WERI-Rb-1 (cell line): ENCODE measurements around the gene LHPP.

Source experiments
- DNase-seq: peaks from one replicate; pipeline ENCODE4 v3.0.0-alpha.2; 2020
- H3K27ac ChIP-seq: fragments of 250-450 bp; sonication (Bioruptor Pico); 2 replicates; pipeline ENCODE4 v1.5.1; 2020; ENCODE audit warnings: mild to moderate bottlenecking, moderate library complexity
- H3K27me3 ChIP-seq: fragments of 250-450 bp; sonication (Bioruptor Pico); 2 replicates; pipeline ENCODE4 v1.5.1; 2021; ENCODE audit warnings: mild to moderate bottlenecking, low read depth, moderate library complexity; ENCODE audit not compliant: insufficient read depth, severe bottlenecking
- H3K36me3 ChIP-seq: fragments of 250-450 bp; sonication (Bioruptor Pico); 2 replicates; pipeline ENCODE4 v1.5.1; 2020; ENCODE audit warnings: mild to moderate bottlenecking, moderate library complexity
- H3K4me3 ChIP-seq: 2 replicates; pipeline ENCODE4 v1.5.1; 2011; ENCODE audit warnings: low read depth, mild to moderate bottlenecking, control low read depth, low read length
- H3K9me3 ChIP-seq: fragments of 250-450 bp; sonication (Bioruptor Pico); 2 replicates; pipeline ENCODE4 v1.5.1; 2021; ENCODE audit warnings: mild to moderate bottlenecking, moderate library complexity; ENCODE audit not compliant: severe bottlenecking
- CTCF ChIP-seq: IDR thresholded peaks from 2 replicates; pipeline ENCODE4 v1.5.1; 2011; ENCODE audit warnings: low read depth, mild to moderate bottlenecking, control low read depth, inconsistent platforms, low read length

LHPP gene

GRCh38 chr10:124476043-124476725, 14.6 kb downstream of the LHPP start:
- TF ChIP-seq CTCF = no peak
- Histone ChIP-seq H3K4me3 (no peak overlapping the region), H3K36me3 (no peaks in the 10 kb centered on the region), H3K27me3 (no peaks in the 10 kb centered on the region), H3K27ac (no peak overlapping the region), H3K9me3 (no peaks in the 10 kb centered on the region)
- no peak for DNase-seq

GRCh38 chr10:124477614-124478363, 16.2 kb downstream of the LHPP start:
- DNase-seq = no peak
- H3K4me3 ChIP-seq = no peak overlapping the region
- H3K27ac ChIP-seq = no peak overlapping the region
- no peaks in the 10 kb centered on the region for H3K9me3 ChIP-seq
- no peak for TF ChIP-seq CTCF
- H3K27me3 ChIP-seq = no peaks in the 10 kb centered on the region
- H3K36me3 ChIP-seq = no peaks in the 10 kb centered on the region

GRCh38 chr10:124478515-124478914, 16.9 kb downstream of the LHPP start:
- TF ChIP-seq CTCF = no peak
- H3K36me3 ChIP-seq = no peaks in the 10 kb centered on the region
- H3K27me3 ChIP-seq = no peaks in the 10 kb centered on the region
- H3K4me3 ChIP-seq = no peak overlapping the region
- H3K9me3 ChIP-seq = no peaks in the 10 kb centered on the region
- H3K27ac ChIP-seq = no peak overlapping the region
- DNase-seq = no peak

- H3K36me3 ChIP-seq = no peaks in the 10 kb centered on the region
- H3K4me3 ChIP-seq = no peak overlapping the region
- no peaks in the 10 kb centered on the region for H3K9me3 ChIP-seq
- no peak overlapping the region for H3K27ac ChIP-seq
- DNase-seq = no peak
- TF ChIP-seq CTCF = no peak
- H3K27me3 ChIP-seq = no peaks in the 10 kb centered on the region
These were observed 19.2 kb downstream of the LHPP start for GRCh38 chr10:124480860-124481259.

GRCh38 chr10:124481717-124482116, 20.1 kb downstream of the LHPP start:
- no peak for TF ChIP-seq CTCF
- H3K27me3 ChIP-seq = no peaks in the 10 kb centered on the region
- H3K9me3 ChIP-seq = no peaks in the 10 kb centered on the region
- no peaks in the 10 kb centered on the region for H3K36me3 ChIP-seq
- no peak overlapping the region for H3K4me3 ChIP-seq
- DNase-seq = no peak
- no peak overlapping the region for H3K27ac ChIP-seq
